Astrocyte of the hippocampus (primary cell): ENCODE data around the gene WNT11.

Experiments
- DNase-seq: peaks from one replicate; pipeline ENCODE4 v3.0.0; 2011; ENCODE audit warnings: low read depth, low spot score

The WNT11 gene

DNA sequence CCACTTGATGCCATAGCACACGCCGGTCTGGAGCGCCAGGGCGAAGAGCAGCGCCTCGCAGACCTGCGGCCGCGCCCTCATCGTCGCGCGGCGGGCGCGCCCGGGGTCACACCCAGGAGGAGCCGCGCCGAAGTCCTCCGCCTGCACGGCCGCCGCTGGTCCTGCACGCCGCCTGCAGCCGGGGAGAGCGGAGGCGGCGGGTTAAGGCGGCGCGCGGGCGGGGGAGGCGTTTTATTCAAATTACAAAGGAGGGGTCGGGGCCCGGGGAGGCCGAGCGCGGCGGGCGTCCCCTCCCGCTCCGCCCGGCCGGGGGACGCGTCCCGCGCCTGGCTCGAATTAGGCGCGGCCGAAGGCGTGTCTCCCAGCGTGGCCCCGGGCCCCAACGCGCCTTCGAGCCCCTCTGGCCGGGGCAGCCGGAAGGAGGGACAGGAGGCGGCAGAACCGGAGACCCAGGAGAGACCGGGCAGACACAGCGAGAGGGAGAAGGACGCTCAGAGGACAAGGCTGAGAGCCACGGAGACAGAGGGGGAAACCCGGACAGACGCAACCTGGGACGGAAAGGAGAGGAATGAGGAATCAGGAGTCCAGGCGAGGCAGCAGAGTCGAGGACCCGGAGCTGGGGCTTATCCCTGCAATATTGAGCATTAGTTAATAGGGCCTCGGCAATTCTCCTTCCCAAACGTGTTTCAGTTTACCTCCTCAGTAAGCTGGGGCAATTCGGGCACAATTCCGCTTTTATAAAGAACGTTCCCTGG, at the start of gene WNT11:
Gene WNT11, minus strand, starts transcription at position 176 of the 755 bp plus-strand sequence. Its CDS starts 95 bp downstream, at position 81.
- peak; percentile 53 for DNase-seq

DNA sequence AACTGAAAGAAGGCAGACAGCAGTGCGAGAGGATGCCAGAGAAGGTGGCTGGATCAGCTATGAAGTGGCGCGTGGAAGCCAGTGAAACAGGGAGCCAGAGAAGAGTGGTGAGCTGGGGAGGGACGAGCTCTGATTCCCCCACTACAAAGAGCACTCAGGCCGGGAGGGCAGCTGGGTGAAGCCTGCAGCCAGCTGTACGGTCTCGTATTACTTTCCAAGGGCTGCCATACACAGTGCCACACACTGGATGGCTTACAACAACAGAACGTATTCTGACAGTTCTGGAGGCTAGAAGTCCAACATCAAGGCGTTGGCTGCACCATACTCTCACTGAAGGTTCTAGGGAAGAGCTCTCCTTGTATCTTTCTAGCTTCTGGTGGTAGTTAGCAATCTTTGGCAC, 47.1 kb upstream of the WNT11 start:
- no peak for DNase-seq

- DNase-seq = no peak
Measured at GRCh38 chr11:76252631-76253070, 46.3 kb upstream of the WNT11 start.

- DNase-seq = no peak
Measured at GRCh38 chr11:76251576-76251975, 45.3 kb upstream of the WNT11 start.

- no peak for DNase-seq
Measured at GRCh38 chr11:76251226-76251575, 44.9 kb upstream of the WNT11 start.

- DNase-seq = no peak
Measured at GRCh38 chr11:76250520-76251225, 44.4 kb upstream of the WNT11 start.

DNA sequence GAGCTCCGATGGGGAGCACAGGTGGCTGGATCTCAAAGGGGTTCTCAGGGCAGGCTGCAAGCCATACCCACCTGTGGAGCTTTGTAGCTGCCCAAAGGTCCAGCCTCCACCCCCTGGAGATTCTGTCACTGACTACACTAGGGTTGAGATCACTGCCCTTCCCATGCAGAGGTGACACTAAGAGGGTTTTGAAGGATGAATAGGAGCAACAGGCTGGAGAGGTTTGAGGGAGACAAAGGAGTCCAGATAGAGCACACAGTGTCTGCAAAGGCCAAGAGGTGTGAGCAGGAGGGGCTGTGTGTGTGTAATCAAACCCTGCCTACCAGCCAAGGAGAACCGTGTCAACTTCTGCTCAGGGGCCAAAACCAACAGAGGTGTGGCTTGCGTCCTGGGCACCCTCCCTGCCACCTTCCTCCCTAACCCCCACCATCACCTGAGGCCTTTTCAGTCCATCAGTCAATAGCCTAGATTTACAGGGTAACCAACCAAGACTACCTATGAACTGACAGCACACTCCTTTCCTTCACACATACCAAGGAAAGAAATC, 43.0 kb upstream of the WNT11 start:
- DNase-seq = no peak

GRCh38 chr11:76248210-76248609, 41.9 kb upstream of the WNT11 start:
- DNase-seq = no peak

DNA sequence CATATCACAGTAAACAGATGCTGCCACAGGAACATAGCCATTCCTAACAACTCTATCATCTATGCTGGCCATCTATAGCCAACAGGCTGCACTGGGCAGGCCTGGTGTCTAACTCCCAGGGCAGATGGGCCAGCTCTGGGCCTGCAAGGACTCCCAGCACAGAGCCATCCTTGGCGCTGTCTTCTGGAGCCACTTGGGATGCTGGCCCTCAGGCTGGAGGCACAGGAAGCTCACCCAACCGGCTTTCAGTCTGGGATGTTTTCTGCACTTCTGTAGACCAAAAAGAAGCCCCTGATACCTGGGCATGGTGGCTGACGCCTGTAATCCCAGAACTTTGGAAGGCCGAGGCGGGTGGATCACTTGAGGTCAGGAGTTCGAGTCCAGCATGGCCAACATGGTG, 40.8 kb upstream of the WNT11 start:
- no peak for DNase-seq

DNA sequence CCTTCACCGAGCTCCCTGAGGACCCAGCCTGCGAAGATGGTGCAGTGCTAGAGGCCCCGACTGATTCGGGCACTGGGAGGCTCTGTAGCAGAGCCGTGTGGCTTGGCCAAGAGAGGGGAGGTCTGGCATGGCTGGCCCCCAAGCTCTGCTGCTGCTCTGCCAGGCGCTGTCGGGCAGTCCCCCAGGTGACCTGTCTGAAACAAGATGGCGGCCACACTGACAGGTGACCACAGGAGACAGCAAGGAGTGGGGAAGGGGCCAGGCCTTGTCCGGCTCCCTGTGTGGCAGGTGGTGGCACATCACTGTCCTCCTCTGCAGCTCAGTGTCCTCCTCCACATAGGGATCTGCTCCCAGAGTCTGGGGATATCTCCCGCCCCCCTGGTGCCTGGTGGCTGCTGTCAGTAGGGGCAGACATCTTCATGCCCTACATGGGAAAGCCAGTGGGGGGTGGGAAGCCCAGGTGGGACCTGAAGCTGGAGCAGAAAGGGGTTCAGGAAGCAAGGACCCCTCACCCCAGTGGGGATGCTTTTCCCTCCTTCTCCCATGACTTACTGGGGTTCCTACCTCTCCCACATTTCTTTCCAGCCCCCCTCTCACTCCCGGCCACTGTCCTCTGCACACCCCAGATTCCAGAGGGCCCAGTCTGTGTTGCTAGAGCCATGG, 40.1 kb upstream of the WNT11 start:
- DNase-seq = no peak

DNA sequence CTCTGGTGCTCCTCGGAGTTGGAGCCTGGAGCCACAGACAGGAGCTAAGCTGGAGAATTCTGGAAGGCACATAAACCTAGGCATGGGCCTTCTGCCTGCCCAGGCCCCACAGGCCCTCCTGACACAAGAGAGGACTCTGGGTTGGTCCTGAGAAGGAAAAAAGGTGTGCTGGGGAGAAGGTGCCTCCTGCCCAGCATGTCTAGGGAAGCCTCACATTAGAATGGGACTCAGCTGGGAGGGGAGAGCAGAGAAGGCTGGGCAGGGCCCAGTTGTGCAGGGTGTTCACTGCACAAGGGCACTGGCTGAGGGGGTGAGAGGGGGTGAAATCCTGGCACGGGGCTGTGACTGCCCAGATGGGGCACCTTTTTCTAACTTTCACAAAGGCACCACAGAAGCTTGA, 39.4 kb upstream of the WNT11 start:
- no peak for DNase-seq

- no peak for DNase-seq
Measured at GRCh38 chr11:76244316-76244851, 38.1 kb upstream of the WNT11 start.

- no peak for DNase-seq
Measured at GRCh38 chr11:76243957-76244285, 37.6 kb upstream of the WNT11 start.

GRCh38 chr11:76243193-76243956, 37.1 kb upstream of the WNT11 start:
- DNase-seq = no peak

- no peak for DNase-seq
Measured at GRCh38 chr11:76242004-76242779, 35.9 kb upstream of the WNT11 start.

DNA sequence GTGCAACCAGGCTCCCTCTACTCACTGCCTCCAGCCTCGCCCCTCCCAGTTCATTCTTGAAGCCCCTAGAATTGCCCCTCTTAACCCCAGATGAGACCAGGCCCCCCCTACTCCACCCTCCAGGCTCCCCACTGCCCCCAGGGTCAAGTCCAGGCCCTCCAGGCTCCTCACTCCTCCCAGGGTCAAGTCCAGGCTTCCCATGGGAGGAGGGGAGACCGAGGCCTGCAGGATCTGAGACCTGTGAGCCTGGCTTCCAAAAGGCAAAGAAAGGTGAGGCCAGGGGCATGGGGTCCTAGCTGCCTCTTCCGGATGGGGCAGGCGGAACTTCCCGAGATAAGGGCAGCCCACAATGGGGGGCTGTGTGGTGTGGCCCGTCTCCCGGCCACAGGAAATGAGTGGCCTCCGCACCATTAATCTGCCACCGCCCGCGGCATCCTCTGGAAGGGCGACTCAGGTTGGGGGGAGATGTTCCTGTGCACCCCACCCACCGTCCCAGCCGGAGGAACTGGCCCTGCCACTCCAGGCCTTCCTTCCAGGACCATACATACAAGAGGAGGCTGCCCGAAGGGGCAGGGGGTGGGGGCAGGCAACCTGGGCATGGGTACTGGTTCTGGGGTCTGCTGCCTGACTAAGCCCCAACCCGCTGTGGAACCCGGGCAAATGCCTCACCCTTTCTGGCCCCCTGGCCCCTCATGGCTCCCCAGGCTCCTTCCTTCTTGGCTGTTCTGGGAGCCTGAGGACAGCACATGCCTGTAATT, 35.1 kb upstream of the WNT11 start:
- no peak for DNase-seq

DNA sequence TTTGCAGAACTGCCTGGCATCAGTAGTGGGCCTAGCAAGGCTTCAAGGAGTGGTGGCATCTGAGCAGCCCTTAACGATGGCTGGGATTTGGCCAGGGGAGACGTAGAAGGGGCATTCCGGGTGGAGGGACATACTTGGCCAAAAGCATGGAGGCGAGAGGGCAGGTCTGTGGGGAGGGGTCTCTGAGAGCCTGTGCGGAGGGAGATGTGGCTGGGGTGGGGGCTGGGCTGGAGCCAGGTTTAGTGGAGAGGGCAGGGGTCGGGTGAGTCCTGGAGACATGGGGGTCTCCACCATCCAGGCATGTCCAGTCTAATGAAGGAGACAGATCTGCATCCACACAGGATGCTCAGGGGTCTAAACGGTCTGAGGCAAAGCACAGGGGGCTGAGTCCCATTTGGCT, 34.4 kb upstream of the WNT11 start:
- DNase-seq = no peak

DNA sequence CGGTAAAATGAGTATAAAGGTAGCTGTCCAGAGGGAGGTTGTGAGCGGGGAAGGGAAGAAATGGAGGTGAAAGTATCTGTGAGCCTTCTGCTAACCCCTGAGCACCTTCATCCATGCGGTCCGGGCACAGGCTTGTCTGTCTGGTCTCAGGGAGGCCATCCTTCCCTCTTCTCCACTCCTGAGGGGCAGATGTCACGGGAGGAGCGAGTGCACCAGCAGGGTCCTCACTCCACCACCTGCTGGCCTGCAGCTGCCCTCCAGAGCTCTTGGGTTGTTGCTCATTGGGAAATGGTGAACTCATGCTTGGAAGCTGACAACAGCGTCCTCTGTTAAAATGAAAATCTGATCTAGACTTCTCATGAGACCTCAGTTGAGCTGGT, 33.8 kb upstream of the WNT11 start:
- DNase-seq = no peak

DNA sequence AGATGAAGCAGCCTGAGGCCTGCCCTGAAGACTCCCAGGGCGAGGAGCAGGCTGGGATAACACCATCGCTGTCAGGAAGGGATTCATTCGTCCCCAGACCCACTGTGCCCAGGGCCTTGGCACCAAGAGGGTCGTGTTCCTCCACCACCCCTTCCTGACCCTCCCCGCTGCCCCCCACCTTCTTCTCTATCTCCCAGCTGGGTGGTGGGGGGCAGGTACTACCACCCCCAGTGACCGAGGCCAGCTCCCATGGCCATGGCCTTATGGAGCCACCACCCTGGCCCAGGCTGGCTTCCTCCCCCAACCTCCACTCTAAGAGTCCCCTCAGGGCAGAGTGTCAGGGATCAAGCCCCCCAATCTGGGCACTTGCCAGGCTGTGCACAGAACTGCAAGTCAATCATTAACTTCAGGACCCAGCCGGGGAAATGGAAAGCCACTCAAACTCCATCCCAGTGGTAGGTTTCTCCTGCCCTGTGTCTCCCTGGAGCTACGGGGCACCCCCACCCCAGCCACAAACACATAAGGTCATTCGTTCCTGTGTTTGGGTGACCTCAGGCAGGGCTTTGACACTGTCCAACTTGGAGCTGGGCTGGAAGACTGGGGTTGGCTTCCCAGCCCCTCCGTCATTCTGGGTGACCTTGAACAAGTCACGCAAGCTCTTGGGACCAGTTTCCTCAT, 33.3 kb upstream of the WNT11 start:
- no peak for DNase-seq

DNA sequence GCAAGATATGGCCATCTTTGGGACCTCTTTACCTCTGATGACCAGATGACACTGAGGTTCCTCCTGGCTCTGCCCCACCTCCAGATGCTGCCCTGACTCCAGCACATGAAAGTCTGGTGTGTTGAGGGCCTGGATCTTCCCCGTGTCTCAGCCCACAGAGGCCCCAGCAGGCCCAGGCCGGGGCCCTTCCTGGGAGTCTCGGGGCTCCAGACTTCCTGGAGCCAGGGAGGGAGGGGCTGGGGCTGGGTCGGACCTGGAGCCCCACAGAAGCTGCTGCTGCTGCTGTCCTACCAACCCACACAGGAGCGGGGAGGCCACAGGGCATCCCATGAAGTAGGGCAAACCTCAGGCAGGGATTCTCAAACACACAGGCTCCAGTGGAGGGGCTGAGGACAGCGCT, 32.2 kb upstream of the WNT11 start:
- DNase-seq = no peak
